HG03108 (cell line): ENCODE results near the gene UBE3B.

Experiments
- ATAC-seq: cut with Tn5 transposase; IDR thresholded peaks from one replicate; pipeline ENCODE4 v1.9.1; 2021; ENCODE audit warnings: moderate library complexity; ENCODE audit not compliant: unreplicated experiment

The UBE3B gene

GRCh38 chr12:109493938-109494337 is 16.5 kb downstream of the UBE3B start:
- no peak for ATAC-seq

GRCh38 chr12:109494348-109494881 is 17.0 kb downstream of the UBE3B start:
- ATAC-seq: no peak

GRCh38 chr12:109495012-109495411 is 17.6 kb downstream of the UBE3B start:
- no peak for ATAC-seq

- ATAC-seq: no peak
Observed at GRCh38 chr12:109496306-109496705, 18.9 kb downstream of the UBE3B start.

GRCh38 chr12:109497675-109498074 is 20.2 kb downstream of the UBE3B start:
- no peak for ATAC-seq

GRCh38 chr12:109500406-109501185 is 23.2 kb downstream of the UBE3B start:
- ATAC-seq: no peak

- no peak for ATAC-seq
Observed at GRCh38 chr12:109501299-109501698, 23.9 kb downstream of the UBE3B start.

GRCh38 chr12:109502332-109502731 is 24.9 kb downstream of the UBE3B start:
- no peak for ATAC-seq

- no peak for ATAC-seq
Observed at GRCh38 chr12:109503611-109504010, 26.2 kb downstream of the UBE3B start.

GRCh38 chr12:109504068-109504467 is 26.6 kb downstream of the UBE3B start:
- no peak for ATAC-seq

GRCh38 chr12:109510196-109510595 is 32.8 kb downstream of the UBE3B start:
- no peak for ATAC-seq

- no peak for ATAC-seq
Observed at GRCh38 chr12:109512608-109513007, 35.2 kb downstream of the UBE3B start.

- ATAC-seq: no peak
Observed at GRCh38 chr12:109513051-109513450, 35.6 kb downstream of the UBE3B start.

- no peak for ATAC-seq
Observed at GRCh38 chr12:109513977-109514376, 36.5 kb downstream of the UBE3B start.

- ATAC-seq: no peak
Observed at GRCh38 chr12:109517619-109518018, 40.2 kb downstream of the UBE3B start.

GRCh38 chr12:109518820-109519665 is 41.6 kb downstream of the UBE3B start:
- no peak for ATAC-seq

- ATAC-seq: no peak
Observed at GRCh38 chr12:109519787-109520186, 42.4 kb downstream of the UBE3B start.

- ATAC-seq: no peak
Observed at GRCh38 chr12:109521831-109522230, 44.4 kb downstream of the UBE3B start.

GRCh38 chr12:109523071-109523470 is 45.6 kb downstream of the UBE3B start:
- ATAC-seq: no peak

GRCh38 chr12:109523504-109523903 is 46.1 kb downstream of the UBE3B start:
- ATAC-seq: no peak

GRCh38 chr12:109524466-109525278 is 47.2 kb downstream of the UBE3B start:
- no peak for ATAC-seq
